CD8-positive, alpha-beta memory T cell (primary cell): ENCODE measurements around the gene TLCD5. TPM values are rescaled to one million over a fixed set of nuclear protein-coding genes. Genes with fewer than 3 reads are reported as not detected.

Experiments used
- CTCF ChIA-PET: fragments of 350-600 bp; sonication (Branson Sonifier 250); formaldehyde crosslinking; loops from one replicate; lab custom pipeline; 2021; ENCODE audit warnings: antibody characterized with exemption; lab: Charles Lee
- POLR2A ChIA-PET: fragments of 350-600 bp; sonication (Branson Sonifier 250); formaldehyde crosslinking; loops from one replicate; lab custom pipeline; 2021; ENCODE audit warnings: antibody characterized with exemption; lab: Charles Lee
- DNase-seq, 5 donors: peaks; one replicate each; pipeline versions ENCODE4 v3.0.0 to v3.0.0-alpha.2; 2020 to 2022; ENCODE audit warnings: mixed read lengths in 1 of 5
- H3K27ac ChIP-seq: one replicate; pipeline ENCODE4 v1.7.0; 2013; ENCODE audit warnings: low read depth, mild to moderate bottlenecking, low read length, moderate library complexity
- H3K27me3 ChIP-seq: 2 replicates; pipeline ENCODE4 v1.7.0; 2013; ENCODE audit warnings: low read length, mild to moderate bottlenecking; ENCODE audit not compliant: insufficient read depth, poor library complexity, severe bottlenecking
- H3K36me3 ChIP-seq: 2 replicates; pipeline ENCODE4 v1.7.0; 2013; ENCODE audit warnings: mild to moderate bottlenecking, low read length, moderate library complexity; ENCODE audit not compliant: insufficient read depth
- H3K4me1 ChIP-seq: 2 replicates; pipeline ENCODE4 v1.7.0; 2013; ENCODE audit warnings: mild to moderate bottlenecking, low read length, moderate library complexity; ENCODE audit not compliant: insufficient read depth
- H3K4me3 ChIP-seq: 2 replicates; pipeline ENCODE4 v1.7.0; 2013; ENCODE audit warnings: mild to moderate bottlenecking, low read length
- H3K9me3 ChIP-seq: 2 replicates; pipeline ENCODE4 v1.7.0; 2013; ENCODE audit warnings: mild to moderate bottlenecking, low read length
- H3K27ac Mint-ChIP-seq, 8 donors: one replicate each; pipeline ENCODE4 v1.8.0; 2020 to 2021; ENCODE audit warnings: mixed read lengths in 8 of 8, mild to moderate bottlenecking in 6 of 8, inconsistent platforms in 3 of 8, moderate library complexity in 3 of 8
- H3K27me3 Mint-ChIP-seq, 2 donors: one replicate each; pipeline ENCODE4 v1.8.0; 2020 to 2021; ENCODE audit warnings: mixed read lengths in 2 of 2, mild to moderate bottlenecking in 1 of 2, moderate library complexity in 1 of 2
- H3K36me3 Mint-ChIP-seq, 3 donors: one replicate each; pipeline ENCODE4 v1.8.0; 2020 to 2021; ENCODE audit warnings: mixed read lengths in 3 of 3, inconsistent platforms in 1 of 3, mild to moderate bottlenecking in 1 of 3
- H3K4me1 Mint-ChIP-seq, 3 donors: one replicate each; pipeline ENCODE4 v1.8.0; 2020 to 2021; ENCODE audit warnings: mixed read lengths in 3 of 3, inconsistent platforms in 1 of 3, mild to moderate bottlenecking in 1 of 3
- H3K4me3 Mint-ChIP-seq, 7 donors: one replicate each; pipeline ENCODE4 v1.8.0; 2020 to 2021; ENCODE audit warnings: mixed read lengths in 7 of 7, mild to moderate bottlenecking in 6 of 7, moderate library complexity in 4 of 7, inconsistent platforms in 2 of 7
- H3K9me3 Mint-ChIP-seq, 5 donors: one replicate each; pipeline ENCODE4 v1.8.0; 2020 to 2022; ENCODE audit warnings: mixed read lengths in 5 of 5, mild to moderate bottlenecking in 3 of 5, moderate library complexity in 2 of 5, inconsistent platforms in 1 of 5
- polyA plus RNA-seq: library from polyadenylated mRNA; unstranded; fragments of 300-500 nt; fragmentation: Illumina TruSeq; gene quantifications from one replicate; pipeline ENCODE4 v1.2.3, GENCODE V29; 2021
- total RNA-seq, 2 experiments: library from RNA; stranded (reverse); gene quantifications; one replicate each; pipeline ENCODE4 v1.2.3, GENCODE V29; 2021

The TLCD5 gene
- total and polyA plus RNA-seq, 3 experiments from 2014 or later, result 0.16 to 1.7 (median 1.5) TPM

DNA sequence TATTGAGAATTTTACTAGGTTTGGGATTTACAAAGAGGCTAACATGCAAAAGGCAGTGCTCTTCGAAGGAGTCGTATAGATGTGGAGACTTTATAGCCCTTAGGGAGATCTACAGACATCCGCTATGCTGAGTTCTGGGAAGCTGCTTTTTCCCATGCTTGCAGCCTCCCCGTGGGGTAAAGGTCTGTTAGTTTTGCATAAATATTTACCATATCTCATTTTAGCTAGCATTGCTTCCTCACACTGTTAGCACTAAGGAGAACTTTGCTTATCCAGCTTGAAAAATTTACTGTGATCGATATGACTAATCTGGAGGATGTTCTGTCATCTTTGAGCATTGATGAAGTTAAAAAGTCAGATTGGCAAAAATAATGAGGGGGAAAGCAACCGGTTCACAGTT, 29.7 kb downstream of the TLCD5 start:
- no peak overlapping the region for H3K27ac Mint-ChIP-seq
- POLR2A ChIA-PET, result no interaction called here

DNA sequence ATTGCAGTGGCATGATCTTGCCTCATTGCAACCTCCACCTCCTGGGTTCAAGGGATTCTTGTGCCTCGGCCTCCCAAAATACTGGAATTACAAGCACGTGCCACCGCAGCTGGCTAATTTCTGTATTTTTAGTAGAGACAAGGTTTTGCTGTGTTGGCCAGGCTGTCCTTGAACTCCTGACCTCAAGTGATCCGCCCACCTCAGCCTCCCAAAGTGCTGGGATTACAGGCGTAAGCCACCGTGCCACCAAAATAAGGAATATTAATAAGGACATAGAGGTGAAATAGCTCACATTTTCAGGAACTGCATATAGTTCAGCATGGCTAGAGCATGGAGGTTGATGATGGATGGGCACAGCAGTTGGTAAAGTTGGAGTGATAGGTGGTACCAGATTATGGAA, 32.5 kb downstream of the TLCD5 start:
- Mint-ChIP-seq H3K9me3 (no peaks in the 10 kb centered on the region), H3K36me3 (peaks cover 1 to 14% (median 3%) of the 10 kb centered on the region in 3 donors), H3K27ac (no peak overlapping the region), H3K4me3 (no peak overlapping the region), H3K27me3 (peaks cover 2 to 4% of the 10 kb centered on the region in 2 donors), H3K4me1 (peaks cover 0 to 13% (median 0%) of the 10 kb centered on the region in 3 donors)
- H3K9me3 ChIP-seq, result no peaks in the 10 kb centered on the region
- ChIA-PET CTCF (no interaction called here), POLR2A (no interaction called here)
- H3K27ac ChIP-seq, result no peak overlapping the region
- no peaks in the 10 kb centered on the region for H3K36me3 ChIP-seq
- no peak overlapping the region for H3K4me3 ChIP-seq
- H3K4me1 ChIP-seq, result no peaks in the 10 kb centered on the region
- no peaks in the 10 kb centered on the region for H3K27me3 ChIP-seq
- no peak for DNase-seq

More for the DNA sequence above, 29.7 kb downstream of the TLCD5 start:
- no peaks in the 10 kb centered on the region for H3K36me3 ChIP-seq
- H3K4me1 ChIP-seq, result no peaks in the 10 kb centered on the region
- Mint-ChIP-seq H3K9me3 (no peaks in the 10 kb centered on the region), H3K4me1 (peaks cover 0 to 20% (median 0%) of the 10 kb centered on the region in 3 donors), H3K27me3 (peaks cover 12 to 17% of the 10 kb centered on the region in 2 donors), H3K4me3 (no peak overlapping the region), H3K36me3 (peaks cover 1 to 16% (median 4%) of the 10 kb centered on the region in 3 donors)
- H3K4me3 ChIP-seq, result no peak overlapping the region
- no peak overlapping the region for H3K27ac ChIP-seq
- no peaks in the 10 kb centered on the region for H3K9me3 ChIP-seq
- CTCF ChIA-PET, result interaction anchor here (0.6 kb wide), 1 partner anchor 20 kb away, joined by 3 read pairs; no protein-coding TSS in a partner anchor
- peaks cover 3% of the 10 kb centered on the region for H3K27me3 ChIP-seq
- DNase-seq, result no peak

DNA sequence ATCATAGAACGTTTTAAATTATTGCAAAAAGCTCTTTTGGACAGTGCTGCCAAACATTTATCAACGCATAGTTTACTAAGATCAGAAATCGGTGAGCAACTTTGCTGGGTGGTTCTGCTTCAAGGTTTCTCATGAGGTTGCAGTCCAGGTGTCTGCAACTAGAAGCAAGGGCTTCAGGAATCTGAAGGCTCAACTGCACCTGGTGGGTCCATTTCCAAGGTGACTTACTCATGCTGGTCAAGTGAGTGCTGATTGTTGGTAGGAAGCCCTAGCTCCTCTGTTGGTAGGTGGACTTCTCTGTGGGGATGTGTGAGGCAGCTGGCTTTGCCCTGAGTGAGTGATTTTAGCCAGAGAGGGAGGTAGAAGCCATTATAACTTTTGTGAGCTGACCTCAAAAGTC, 33.6 kb downstream of the TLCD5 start:
- Histone ChIP-seq H3K9me3 (no peaks in the 10 kb centered on the region), H3K27me3 (no peaks in the 10 kb centered on the region), H3K4me1 (no peaks in the 10 kb centered on the region), H3K4me3 (no peak overlapping the region), H3K27ac (no peak overlapping the region), H3K36me3 (no peaks in the 10 kb centered on the region)
- ChIA-PET POLR2A (no interaction called here), CTCF (no interaction called here)
- peaks cover 0 to 13% (median 0%) of the 10 kb centered on the region in 3 donors for H3K4me1 Mint-ChIP-seq
- H3K36me3 Mint-ChIP-seq, result peaks cover 1 to 14% (median 1%) of the 10 kb centered on the region in 3 donors
- no peak overlapping the region for H3K4me3 Mint-ChIP-seq
- DNase-seq, result no peak
- no peak overlapping the region for H3K27ac Mint-ChIP-seq
- H3K9me3 Mint-ChIP-seq, result no peaks in the 10 kb centered on the region
- H3K27me3 Mint-ChIP-seq, result peaks cover 0 to 4% of the 10 kb centered on the region in 2 donors

DNA sequence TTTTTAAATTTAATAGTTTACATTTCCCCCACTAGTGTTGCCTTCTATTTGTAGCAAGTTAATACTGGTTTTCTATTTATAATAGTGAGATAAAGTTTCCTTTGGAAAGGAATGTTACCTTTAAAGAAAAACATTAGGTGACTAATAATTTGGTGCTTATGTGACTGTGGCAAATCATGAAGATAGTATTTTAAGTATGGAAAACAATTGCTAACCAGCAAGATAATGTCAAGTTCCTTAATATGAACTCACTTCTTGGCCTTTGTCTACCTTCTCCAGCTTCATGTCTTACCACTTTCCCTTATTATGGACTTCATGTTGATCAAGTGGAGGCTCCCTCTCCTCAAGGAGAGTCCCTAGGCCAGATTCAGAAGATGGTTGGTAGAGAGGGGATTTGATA, 38.3 kb downstream of the TLCD5 start:
- Mint-ChIP-seq H3K4me3 (no peak overlapping the region), H3K27ac (no peak overlapping the region), H3K4me1 (peaks cover 0 to 8% (median 0%) of the 10 kb centered on the region in 3 donors), H3K36me3 (peaks cover 0 to 6% (median 1%) of the 10 kb centered on the region in 3 donors), H3K27me3 (peaks cover 0 to 3% of the 10 kb centered on the region in 2 donors), H3K9me3 (no peaks in the 10 kb centered on the region)
- no peak overlapping the region for H3K4me3 ChIP-seq
- no peaks in the 10 kb centered on the region for H3K9me3 ChIP-seq
- DNase-seq, result no peak
- no peak overlapping the region for H3K27ac ChIP-seq
- no peaks in the 10 kb centered on the region for H3K36me3 ChIP-seq
- ChIA-PET POLR2A (no interaction called here), CTCF (no interaction called here)
- H3K4me1 ChIP-seq, result no peaks in the 10 kb centered on the region
- H3K27me3 ChIP-seq, result no peaks in the 10 kb centered on the region

DNA sequence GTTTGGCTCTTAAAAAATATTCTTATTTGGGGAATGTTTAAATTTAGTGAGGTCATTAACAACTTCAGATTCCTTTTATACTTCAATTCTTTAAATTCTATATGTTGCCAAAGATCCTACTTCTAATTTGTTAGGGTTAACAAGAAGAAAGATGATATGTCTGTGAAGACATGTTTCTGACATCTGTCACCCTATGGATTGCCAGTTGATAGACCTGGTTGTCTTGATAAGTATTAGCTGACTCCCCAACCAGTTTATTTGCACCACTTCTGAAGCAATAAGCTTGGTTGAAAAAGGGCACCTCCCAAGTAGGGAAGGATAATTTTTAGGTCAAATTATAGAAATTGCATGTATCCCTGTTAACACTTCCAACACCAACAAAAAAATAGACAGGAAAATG, 40.4 kb downstream of the TLCD5 start:
- Histone ChIP-seq H3K4me3 (no peak overlapping the region), H3K4me1 (no peaks in the 10 kb centered on the region), H3K36me3 (no peaks in the 10 kb centered on the region), H3K9me3 (no peaks in the 10 kb centered on the region), H3K27me3 (no peaks in the 10 kb centered on the region), H3K27ac (no peak overlapping the region)
- Mint-ChIP-seq H3K4me1 (no peaks in the 10 kb centered on the region), H3K27ac (no peak overlapping the region), H3K9me3 (no peaks in the 10 kb centered on the region), H3K4me3 (no peak overlapping the region), H3K27me3 (peaks cover 0 to 6% of the 10 kb centered on the region in 2 donors), H3K36me3 (peaks cover 0 to 1% (median 0%) of the 10 kb centered on the region in 3 donors)
- no peak for DNase-seq
- ChIA-PET CTCF (no interaction called here), POLR2A (no interaction called here)

DNA sequence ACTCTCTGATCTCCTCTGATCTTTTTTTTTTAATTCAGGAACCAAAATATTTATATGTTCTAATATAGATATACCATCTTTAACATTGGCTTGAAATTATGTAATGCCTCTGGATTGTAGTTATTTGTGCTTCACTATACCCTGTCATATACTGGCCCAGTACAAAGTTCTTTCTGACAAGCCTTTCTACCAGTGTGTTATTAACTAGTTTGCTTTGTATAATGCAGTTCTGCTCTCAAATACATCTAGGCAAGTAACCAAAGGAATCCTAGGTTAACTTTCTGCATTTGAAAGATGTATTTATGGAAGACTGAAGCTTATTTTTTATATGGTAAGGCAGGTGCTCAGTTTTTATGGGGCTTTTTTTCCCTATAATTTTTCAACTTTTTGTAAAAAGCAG, 47.2 kb downstream of the TLCD5 start:
- POLR2A ChIA-PET, result no interaction called here
- Histone ChIP-seq H3K27ac (no peak overlapping the region), H3K36me3 (no peaks in the 10 kb centered on the region), H3K4me1 (no peaks in the 10 kb centered on the region), H3K9me3 (no peaks in the 10 kb centered on the region), H3K27me3 (no peaks in the 10 kb centered on the region), H3K4me3 (no peak overlapping the region)
- CTCF ChIA-PET, result interaction anchor here (1.3 kb wide), 1 partner anchor 12 kb away, joined by 3 read pairs; no protein-coding TSS in a partner anchor
- Mint-ChIP-seq H3K9me3 (peaks cover 0 to 1% (median 0%) of the 10 kb centered on the region in 5 donors), H3K4me1 (peaks cover 0 to 9% (median 2%) of the 10 kb centered on the region in 3 donors), H3K4me3 (no peak overlapping the region), H3K27ac (no peak overlapping the region), H3K27me3 (peaks cover 0 to 3% of the 10 kb centered on the region in 2 donors), H3K36me3 (peaks cover 0 to 5% (median 0%) of the 10 kb centered on the region in 3 donors)
- no peak for DNase-seq

DNA sequence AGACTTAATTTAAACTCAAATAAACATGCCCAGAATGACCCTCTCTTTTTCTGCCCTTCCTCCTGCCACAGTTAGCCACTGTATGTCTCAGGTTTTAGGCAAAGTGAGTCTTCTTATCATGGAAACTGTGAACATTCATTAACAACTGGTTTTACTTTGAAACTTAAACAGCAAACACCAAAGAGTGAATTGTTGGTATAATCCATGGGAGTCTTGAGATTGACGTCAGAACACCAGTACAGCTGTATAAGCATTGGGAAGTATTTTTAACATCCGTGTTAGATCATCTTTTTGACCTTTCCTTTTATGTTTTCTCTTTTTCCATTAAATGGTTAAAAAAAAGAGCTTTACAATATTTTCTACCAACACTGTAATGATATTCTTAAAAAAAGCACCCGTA, 50.0 kb downstream of the TLCD5 start:
- Mint-ChIP-seq H3K36me3 (peaks cover 0 to 16% (median 2%) of the 10 kb centered on the region in 3 donors), H3K27me3 (no peaks in the 10 kb centered on the region), H3K4me3 (no peak overlapping the region), H3K4me1 (peaks cover 0 to 9% (median 5%) of the 10 kb centered on the region in 3 donors), H3K9me3 (peaks cover 4 to 13% (median 10%) of the 10 kb centered on the region in 5 donors), H3K27ac (no peak overlapping the region)
- Histone ChIP-seq H3K4me1 (no peaks in the 10 kb centered on the region), H3K27ac (no peak overlapping the region), H3K36me3 (no peaks in the 10 kb centered on the region), H3K9me3 (no peaks in the 10 kb centered on the region), H3K4me3 (no peak overlapping the region), H3K27me3 (no peaks in the 10 kb centered on the region)
- no peak for DNase-seq
- ChIA-PET POLR2A (interaction anchor here (0.7 kb wide), 1 partner anchor 83 kb away, joined by 5 read pairs; no protein-coding TSS in a partner anchor), CTCF (interaction anchor here (0.6 kb wide), 1 partner anchor 818 kb away, joined by 3 read pairs; no protein-coding TSS in a partner anchor)

DNA sequence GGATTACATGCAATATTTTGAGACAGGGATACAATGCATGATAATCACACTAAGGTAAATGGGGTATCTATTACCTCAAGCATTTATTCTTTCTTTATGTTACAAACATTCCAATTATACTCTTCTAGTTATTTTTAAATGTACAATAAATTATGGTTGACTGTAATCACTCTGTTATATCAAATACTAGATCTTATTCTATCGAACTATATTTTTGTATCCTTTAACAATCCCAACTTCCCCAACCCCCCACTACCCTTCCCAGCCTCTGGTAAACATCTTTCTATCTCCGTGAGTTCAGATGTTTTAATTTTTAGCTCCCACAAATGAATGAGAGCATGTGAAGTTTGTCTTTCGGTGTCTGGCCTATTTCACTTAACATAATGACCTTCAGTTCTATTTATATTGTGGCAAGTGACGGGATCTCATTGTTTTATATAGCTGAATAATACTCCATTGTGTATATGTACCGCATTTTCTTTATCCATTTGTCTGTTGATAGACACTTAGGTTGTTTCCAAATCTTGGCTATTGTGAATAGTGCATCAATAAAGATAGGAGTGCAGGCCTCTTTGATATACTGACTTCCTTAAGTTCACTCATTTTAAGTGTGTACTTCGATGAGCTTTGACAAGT, 51.6 kb downstream of the TLCD5 start:
- H3K4me1 ChIP-seq, result no peaks in the 10 kb centered on the region
- no peaks in the 10 kb centered on the region for H3K27me3 Mint-ChIP-seq
- no peaks in the 10 kb centered on the region for H3K36me3 ChIP-seq
- H3K27me3 ChIP-seq, result no peaks in the 10 kb centered on the region
- H3K4me1 Mint-ChIP-seq, result peaks cover 0 to 23% (median 5%) of the 10 kb centered on the region in 3 donors
- H3K4me3 ChIP-seq, result no peak overlapping the region
- CTCF ChIA-PET, result no interaction called here
- peaks cover 4 to 13% (median 12%) of the 10 kb centered on the region in 5 donors for H3K9me3 Mint-ChIP-seq
- H3K36me3 Mint-ChIP-seq, result peaks cover 0 to 16% (median 2%) of the 10 kb centered on the region in 3 donors
- no peak overlapping the region for H3K27ac ChIP-seq
- H3K4me3 Mint-ChIP-seq, result no peak overlapping the region
- H3K9me3 ChIP-seq, result no peaks in the 10 kb centered on the region
- POLR2A ChIA-PET, result no interaction called here
- no peak overlapping the region for H3K27ac Mint-ChIP-seq
- no peak for DNase-seq
